CD14-positive monocyte (primary cell): ENCODE results near the gene UNC5A. TPM values are rescaled to one million over a fixed set of nuclear protein-coding genes. Genes with fewer than 3 reads are reported as not detected.

ENCODE experiments used
- DNase-seq, 3 donors: peaks; one replicate each; pipeline ENCODE4 v3.0.0-alpha.2; 2011 to 2022
- H2AFZ ChIP-seq: 2 replicates; pipeline ENCODE4 v1.6.0; 2012; ENCODE audit warnings: mild to moderate bottlenecking, low read depth, low read length, inconsistent platforms; ENCODE audit not compliant: insufficient read depth, poor library complexity, severe bottlenecking
- H3K27ac ChIP-seq, 2 donors: 1 replicate in 1 of 2; 2 replicates in 1 of 2; pipeline ENCODE4 v1.5.1; 2012 to 2013; ENCODE audit warnings: low read length in 2 of 2, control low read depth in 1 of 2, inconsistent platforms in 1 of 2, low read depth in 1 of 2, mild to moderate bottlenecking in 1 of 2
- H3K27me3 ChIP-seq, 2 donors: one replicate each; pipeline versions ENCODE4 v1.6.0 to v1.6.1; 2011 to 2013; ENCODE audit warnings: low read length in 2 of 2; ENCODE audit not compliant: control insufficient read depth in 2 of 2, insufficient read depth in 2 of 2
- H3K36me3 ChIP-seq, 2 donors: replicated peaks in 1 of 2; 1 replicate in 1 of 2; 2 replicates in 1 of 2; pipeline versions ENCODE4 v1.5.1 to v1.6.1; 2012 to 2013; ENCODE audit warnings: low read length in 2 of 2, control low read depth in 1 of 2, inconsistent platforms in 1 of 2, mild to moderate bottlenecking in 1 of 2; ENCODE audit not compliant: insufficient read depth in 2 of 2, control insufficient read depth in 1 of 2
- H3K4me1 ChIP-seq, 2 donors: 1 replicate in 1 of 2; 2 replicates in 1 of 2; pipeline versions ENCODE4 v1.5.1 to v1.6.1; 2012 to 2013; ENCODE audit warnings: low read length in 2 of 2, control low read depth in 1 of 2, inconsistent platforms in 1 of 2, mild to moderate bottlenecking in 1 of 2, moderate library complexity in 1 of 2; ENCODE audit not compliant: insufficient read depth in 2 of 2, control insufficient read depth in 1 of 2
- H3K4me2 ChIP-seq: replicated peaks from 2 replicates; pipeline ENCODE3; 2012; ENCODE audit warnings: low read length, moderate library complexity, mild to moderate bottlenecking; ENCODE audit not compliant: poor library complexity, severe bottlenecking; ENCODE audit errors: extremely low read depth
- H3K4me3 ChIP-seq, 3 experiments: fragments of 200-600 bp in 1 of 3; sonication (generic) in 1 of 3; replicated peaks in 1 of 3; 1 replicate in 2 of 3; 2 replicates in 1 of 3; pipeline ENCODE4 v1.5.1; 2011 to 2013; ENCODE audit warnings: low read length in 3 of 3, mild to moderate bottlenecking in 3 of 3, control low read depth in 2 of 3, low read depth in 2 of 3, inconsistent platforms in 1 of 3, moderate library complexity in 1 of 3
- H3K79me2 ChIP-seq: 2 replicates; pipeline ENCODE4 v1.6.0; 2012; ENCODE audit warnings: mild to moderate bottlenecking, control low read depth, inconsistent platforms, low read length, moderate library complexity; ENCODE audit not compliant: insufficient read depth
- H3K9ac ChIP-seq: 2 replicates; pipeline ENCODE4 v1.6.0; 2017; ENCODE audit warnings: low read length, mild to moderate bottlenecking; ENCODE audit not compliant: insufficient read depth, poor library complexity, severe bottlenecking
- H3K9me3 ChIP-seq, 2 donors: replicated peaks in 1 of 2; 1 replicate in 1 of 2; 2 replicates in 1 of 2; pipeline versions ENCODE4 v1.5.1 to v1.6.1; 2012 to 2013; ENCODE audit warnings: low read length in 2 of 2, control low read depth in 1 of 2; ENCODE audit not compliant: control insufficient read depth in 1 of 2, insufficient read depth in 1 of 2
- H4K20me1 ChIP-seq: 2 replicates; pipeline ENCODE4 v1.6.0; 2012; ENCODE audit warnings: mild to moderate bottlenecking, low read length, control low read depth, moderate library complexity; ENCODE audit not compliant: insufficient read depth
- H3K27ac Mint-ChIP-seq, 7 donors: one replicate each; pipeline ENCODE4 v1.8.0; 2020; ENCODE audit warnings: mild to moderate bottlenecking in 7 of 7, mixed read lengths in 7 of 7, moderate library complexity in 6 of 7, inconsistent platforms in 2 of 7
- H3K27me3 Mint-ChIP-seq, 3 donors: one replicate each; pipeline ENCODE4 v1.8.0; 2021 to 2022; ENCODE audit warnings: low read depth in 3 of 3, mild to moderate bottlenecking in 3 of 3, mixed read lengths in 3 of 3, moderate library complexity in 3 of 3, inconsistent platforms in 1 of 3
- H3K36me3 Mint-ChIP-seq, 2 donors: one replicate each; pipeline ENCODE4 v1.8.0; 2020; ENCODE audit warnings: mixed read lengths in 2 of 2, inconsistent platforms in 1 of 2, mild to moderate bottlenecking in 1 of 2
- H3K4me1 Mint-ChIP-seq: one replicate; pipeline ENCODE4 v1.8.0; 2020; ENCODE audit warnings: mild to moderate bottlenecking, mixed read lengths
- H3K4me3 Mint-ChIP-seq, 2 donors: one replicate each; pipeline ENCODE4 v1.8.0; 2020; ENCODE audit warnings: mild to moderate bottlenecking in 2 of 2, mixed read lengths in 2 of 2, moderate library complexity in 1 of 2
- H3K9me3 Mint-ChIP-seq, 7 donors: one replicate each; pipeline ENCODE4 v1.8.0; 2020 to 2022; ENCODE audit warnings: mixed read lengths in 7 of 7, mild to moderate bottlenecking in 6 of 7, moderate library complexity in 6 of 7, inconsistent platforms in 2 of 7
- WGBS: methylation state at CpG from one replicate; pipeline ENCODE4 v1.1.5; 2013; ENCODE audit warnings: missing lambda C conversion rate; ENCODE audit not compliant: insufficient coverage; 5-methylcytosine and 5-hydroxymethylcytosine counted together
- intact Hi-C, 2 donors: fragments of 100-400 bp; cut with micrococcal nuclease; formaldehyde crosslinking; loops; one replicate each; pipeline versions ENCODE4 v1.15.0 to v1.15.1; 2023
- polyA plus RNA-seq, 3 donors: library from polyadenylated mRNA; depleted of rRNA in 1 of 3; unstranded in 2 of 3; stranded (reverse) in 1 of 3; fragments of 300-500 nt in 2 of 3; fragments of >200 nt in 1 of 3; fragmentation: Illumina TruSeq in 2 of 3; gene quantifications; 1 replicate in 2 of 3; 2 replicates in 1 of 3; pipeline ENCODE4 v1.2.3, GENCODE V29; 2012 to 2021
- TF ChIP-seq, protein P1 (sequence below): fragments of 200-600 bp; IDR thresholded peaks from one replicate; pipeline ENCODE4 v1.8.0; 2022; ENCODE audit warnings: antibody characterized with exemption, mild to moderate bottlenecking

Gene UNC5A
- polyA plus RNA-seq, 3 donors = 0.03 to 0.07 TPM; not detected in 1

DNA sequence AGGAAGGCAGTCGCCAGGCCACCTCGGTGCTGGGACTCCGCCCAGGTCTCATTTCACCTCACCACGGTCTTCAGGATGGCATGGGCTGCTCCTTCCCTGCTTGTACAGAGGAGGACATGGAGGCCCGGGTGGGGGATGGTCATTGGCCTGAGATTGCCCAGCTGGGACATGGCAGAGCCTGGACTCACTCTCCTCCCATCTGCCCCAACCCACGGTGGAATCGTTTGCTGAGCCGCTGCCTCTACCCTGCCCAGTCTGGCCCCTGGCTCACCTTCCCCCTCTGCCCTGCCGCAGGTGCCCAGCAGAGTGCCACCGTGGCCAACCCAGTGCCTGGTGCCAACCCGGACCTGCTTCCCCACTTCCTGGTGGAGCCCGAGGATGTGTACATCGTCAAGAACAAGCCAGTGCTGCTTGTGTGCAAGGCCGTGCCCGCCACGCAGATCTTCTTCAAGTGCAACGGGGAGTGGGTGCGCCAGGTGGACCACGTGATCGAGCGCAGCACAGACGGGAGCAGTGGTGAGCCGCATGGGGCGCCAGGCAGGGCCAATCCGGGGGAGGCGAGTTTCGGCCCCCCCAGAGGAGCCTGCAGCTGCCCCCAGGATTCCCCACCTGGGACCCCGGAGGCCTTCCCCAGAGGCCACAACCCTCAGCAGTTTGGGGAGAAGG lies 52.1 kb downstream of the UNC5A start:
- H2AFZ ChIP-seq = no peak overlapping the region
- H3K4me2 ChIP-seq = no peak overlapping the region
- H3K4me1 ChIP-seq = no peaks in the 10 kb centered on the region
- TF ChIP-seq, protein P1, sequence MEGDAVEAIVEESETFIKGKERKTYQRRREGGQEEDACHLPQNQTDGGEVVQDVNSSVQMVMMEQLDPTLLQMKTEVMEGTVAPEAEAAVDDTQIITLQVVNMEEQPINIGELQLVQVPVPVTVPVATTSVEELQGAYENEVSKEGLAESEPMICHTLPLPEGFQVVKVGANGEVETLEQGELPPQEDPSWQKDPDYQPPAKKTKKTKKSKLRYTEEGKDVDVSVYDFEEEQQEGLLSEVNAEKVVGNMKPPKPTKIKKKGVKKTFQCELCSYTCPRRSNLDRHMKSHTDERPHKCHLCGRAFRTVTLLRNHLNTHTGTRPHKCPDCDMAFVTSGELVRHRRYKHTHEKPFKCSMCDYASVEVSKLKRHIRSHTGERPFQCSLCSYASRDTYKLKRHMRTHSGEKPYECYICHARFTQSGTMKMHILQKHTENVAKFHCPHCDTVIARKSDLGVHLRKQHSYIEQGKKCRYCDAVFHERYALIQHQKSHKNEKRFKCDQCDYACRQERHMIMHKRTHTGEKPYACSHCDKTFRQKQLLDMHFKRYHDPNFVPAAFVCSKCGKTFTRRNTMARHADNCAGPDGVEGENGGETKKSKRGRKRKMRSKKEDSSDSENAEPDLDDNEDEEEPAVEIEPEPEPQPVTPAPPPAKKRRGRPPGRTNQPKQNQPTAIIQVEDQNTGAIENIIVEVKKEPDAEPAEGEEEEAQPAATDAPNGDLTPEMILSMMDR = no peak
- Mint-ChIP-seq H3K27me3 (peaks cover 44 to 58% (median 53%) of the 10 kb centered on the region in 3 donors), H3K4me3 (peak overlapping the region in 1 of 2 donors; percentile 68), H3K27ac (no peak overlapping the region), H3K9me3 (peaks cover 0 to 16% (median 7%) of the 10 kb centered on the region in 7 donors), H3K4me1 (peaks cover 4% of the 10 kb centered on the region), H3K36me3 (no peaks in the 10 kb centered on the region)
- H3K27me3 ChIP-seq = peaks cover 6 to 50% of the 10 kb centered on the region in 2 donors
- H3K4me3 ChIP-seq = no peak overlapping the region
- 68% methylated on average over 20 of the region's 28 CpGs for WGBS
- intact Hi-C loops = no loop called here
- H3K9ac ChIP-seq = no peak overlapping the region
- H4K20me1 ChIP-seq = no peaks in the 10 kb centered on the region
- H3K27ac ChIP-seq = no peak overlapping the region
- DNase-seq = no peak
- H3K9me3 ChIP-seq = no peaks in the 10 kb centered on the region
- H3K36me3 ChIP-seq = no peaks in the 10 kb centered on the region
- no peaks in the 10 kb centered on the region for H3K79me2 ChIP-seq

DNA sequence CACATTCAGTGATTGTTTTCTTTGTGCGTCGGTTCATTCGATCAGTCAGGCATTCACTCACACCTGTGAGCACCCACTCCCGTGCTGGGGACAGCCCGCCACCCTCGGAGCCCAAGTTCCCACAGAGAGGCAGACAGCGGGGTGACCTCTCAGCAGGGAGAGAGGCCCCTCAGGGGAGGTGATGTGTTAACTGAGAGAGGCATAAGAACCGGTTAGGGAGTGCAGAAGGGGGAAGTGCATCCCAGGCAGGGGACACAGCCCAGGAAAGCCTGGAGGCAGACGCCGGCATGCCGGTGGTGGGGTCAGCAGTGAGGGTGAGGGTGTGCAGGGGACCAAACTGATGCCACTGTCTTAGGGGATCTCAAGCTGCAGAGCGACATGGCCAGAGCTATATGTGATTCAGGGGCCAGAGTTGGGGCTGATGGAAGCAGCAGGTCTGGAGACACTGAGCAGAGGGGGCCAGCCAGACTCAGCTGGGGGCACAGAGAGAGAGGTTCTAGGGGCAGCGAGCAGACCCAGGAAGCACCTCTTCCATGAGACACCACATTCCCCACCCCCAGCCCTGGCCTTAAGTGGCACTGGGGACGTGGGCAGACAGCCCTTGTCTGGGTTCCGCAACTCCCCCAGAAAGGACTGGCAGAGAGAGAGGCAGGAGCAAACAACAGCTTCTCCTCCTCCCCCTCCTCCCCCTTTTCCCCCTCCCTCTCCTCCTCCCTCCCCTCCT lies 52.8 kb downstream of the UNC5A start:
- H3K4me1 Mint-ChIP-seq = peaks cover 4% of the 10 kb centered on the region
- no peak overlapping the region for H3K4me2 ChIP-seq
- peaks cover 0 to 16% (median 6%) of the 10 kb centered on the region in 7 donors for H3K9me3 Mint-ChIP-seq

More for the DNA sequence above, 52.8 kb downstream of the UNC5A start:
- no peaks in the 10 kb centered on the region for H3K36me3 Mint-ChIP-seq
- Histone ChIP-seq H3K4me3 (no peak overlapping the region), H3K36me3 (no peaks in the 10 kb centered on the region), H3K27me3 (peaks cover 6 to 57% of the 10 kb centered on the region in 2 donors), H2AFZ (no peak overlapping the region), H3K9ac (no peak overlapping the region), H3K79me2 (no peaks in the 10 kb centered on the region), H3K9me3 (no peaks in the 10 kb centered on the region), H4K20me1 (no peaks in the 10 kb centered on the region), H3K4me1 (no peaks in the 10 kb centered on the region), H3K27ac (no peak overlapping the region)
- peak overlapping the region in 1 of 2 donors; percentile 68 for H3K4me3 Mint-ChIP-seq
- WGBS = 19% methylated on average over 12 of the region's 15 CpGs
- intact Hi-C loops = no loop called here
- no peak overlapping the region for H3K27ac Mint-ChIP-seq
- TF ChIP-seq, protein P1 = no peak
- DNase-seq = no peak
- H3K27me3 Mint-ChIP-seq = peaks cover 46 to 62% (median 54%) of the 10 kb centered on the region in 3 donors
